PFSK-1 (cell line): ENCODE measurements around the gene PRR4.

Experiments used
- FOXP2 ChIP-seq: optimal IDR thresholded peaks from 2 replicates; pipeline ENCODE3; 2011; ENCODE audit warnings: borderline replicate concordance, control low read depth, inconsistent platforms; ENCODE audit not compliant: insufficient read depth; ENCODE audit errors: extremely low read length, extremely low read depth
- POLR2AphosphoS5 ChIP-seq: IDR thresholded peaks from 2 replicates; pipeline ENCODE4 v1.6.1; 2012; ENCODE audit warnings: low read depth, mild to moderate bottlenecking, control low read depth, low read length, moderate library complexity
- SIN3A ChIP-seq: IDR thresholded peaks from 2 replicates; pipeline ENCODE4 v1.6.1; 2012; ENCODE audit warnings: mild to moderate bottlenecking, low read length, moderate library complexity, borderline replicate concordance; ENCODE audit not compliant: insufficient read depth
- TAF1 ChIP-seq: IDR thresholded peaks from 2 replicates; pipeline ENCODE4 v1.6.1; 2012; ENCODE audit warnings: low read length, control low read depth, borderline replicate concordance; ENCODE audit not compliant: insufficient read depth
- TF ChIP-seq, protein P1 (sequence below), 2 experiments: IDR thresholded peaks; 2 replicates each; pipeline versions ENCODE4 v1.6.1 to v1.8.0; 2011 to 2012; ENCODE audit warnings: low read depth in 2 of 2, low read length in 2 of 2, control low read depth in 1 of 2, inconsistent platforms in 1 of 2, mild to moderate bottlenecking in 1 of 2, moderate library complexity in 1 of 2; ENCODE audit not compliant: insufficient read depth in 1 of 2

Gene PRR4

DNA sequence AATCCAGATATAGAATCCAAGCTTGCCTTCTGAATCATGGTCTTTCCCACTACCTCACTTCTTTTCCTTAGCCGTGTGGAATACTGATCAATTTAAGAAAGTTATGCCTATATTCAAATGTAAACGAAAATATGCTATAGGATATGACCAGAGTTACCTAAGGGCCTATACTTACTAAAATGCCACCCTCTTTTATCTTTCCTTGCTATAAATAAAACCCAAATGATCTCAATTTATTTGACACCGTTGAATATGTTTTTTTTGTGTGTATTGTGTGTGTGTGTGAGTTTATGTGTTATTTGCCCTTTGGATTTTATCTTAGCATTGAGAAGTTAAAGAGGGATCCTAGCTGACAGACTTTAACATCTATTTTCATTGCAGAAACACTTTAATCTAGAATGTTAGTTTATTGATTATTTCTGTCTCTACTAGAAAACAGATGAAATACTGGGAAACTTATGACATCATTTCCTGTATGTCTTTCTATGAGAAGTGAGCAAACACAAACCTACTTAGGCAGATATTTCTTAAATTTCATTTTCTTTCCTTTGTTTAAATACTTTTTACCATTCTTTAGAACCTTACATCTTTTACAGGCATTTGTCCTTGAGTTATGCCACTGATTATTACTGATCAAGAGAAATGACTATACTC lies 37.3 kb downstream of the PRR4 start:
- TF ChIP-seq, protein P1, sequence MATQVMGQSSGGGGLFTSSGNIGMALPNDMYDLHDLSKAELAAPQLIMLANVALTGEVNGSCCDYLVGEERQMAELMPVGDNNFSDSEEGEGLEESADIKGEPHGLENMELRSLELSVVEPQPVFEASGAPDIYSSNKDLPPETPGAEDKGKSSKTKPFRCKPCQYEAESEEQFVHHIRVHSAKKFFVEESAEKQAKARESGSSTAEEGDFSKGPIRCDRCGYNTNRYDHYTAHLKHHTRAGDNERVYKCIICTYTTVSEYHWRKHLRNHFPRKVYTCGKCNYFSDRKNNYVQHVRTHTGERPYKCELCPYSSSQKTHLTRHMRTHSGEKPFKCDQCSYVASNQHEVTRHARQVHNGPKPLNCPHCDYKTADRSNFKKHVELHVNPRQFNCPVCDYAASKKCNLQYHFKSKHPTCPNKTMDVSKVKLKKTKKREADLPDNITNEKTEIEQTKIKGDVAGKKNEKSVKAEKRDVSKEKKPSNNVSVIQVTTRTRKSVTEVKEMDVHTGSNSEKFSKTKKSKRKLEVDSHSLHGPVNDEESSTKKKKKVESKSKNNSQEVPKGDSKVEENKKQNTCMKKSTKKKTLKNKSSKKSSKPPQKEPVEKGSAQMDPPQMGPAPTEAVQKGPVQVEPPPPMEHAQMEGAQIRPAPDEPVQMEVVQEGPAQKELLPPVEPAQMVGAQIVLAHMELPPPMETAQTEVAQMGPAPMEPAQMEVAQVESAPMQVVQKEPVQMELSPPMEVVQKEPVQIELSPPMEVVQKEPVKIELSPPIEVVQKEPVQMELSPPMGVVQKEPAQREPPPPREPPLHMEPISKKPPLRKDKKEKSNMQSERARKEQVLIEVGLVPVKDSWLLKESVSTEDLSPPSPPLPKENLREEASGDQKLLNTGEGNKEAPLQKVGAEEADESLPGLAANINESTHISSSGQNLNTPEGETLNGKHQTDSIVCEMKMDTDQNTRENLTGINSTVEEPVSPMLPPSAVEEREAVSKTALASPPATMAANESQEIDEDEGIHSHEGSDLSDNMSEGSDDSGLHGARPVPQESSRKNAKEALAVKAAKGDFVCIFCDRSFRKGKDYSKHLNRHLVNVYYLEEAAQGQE (IDR thresholded peaks at IDR 0.05; ENCODE audit: insufficient read depth in 1 of 2, low read depth in 2 of 2, low read length in 2 of 2): no peak
- no peak for TF ChIP-seq SIN3A
- TF ChIP-seq TAF1: no peak
- no peak for TF ChIP-seq FOXP2
- no peak for TF ChIP-seq POLR2AphosphoS5

DNA sequence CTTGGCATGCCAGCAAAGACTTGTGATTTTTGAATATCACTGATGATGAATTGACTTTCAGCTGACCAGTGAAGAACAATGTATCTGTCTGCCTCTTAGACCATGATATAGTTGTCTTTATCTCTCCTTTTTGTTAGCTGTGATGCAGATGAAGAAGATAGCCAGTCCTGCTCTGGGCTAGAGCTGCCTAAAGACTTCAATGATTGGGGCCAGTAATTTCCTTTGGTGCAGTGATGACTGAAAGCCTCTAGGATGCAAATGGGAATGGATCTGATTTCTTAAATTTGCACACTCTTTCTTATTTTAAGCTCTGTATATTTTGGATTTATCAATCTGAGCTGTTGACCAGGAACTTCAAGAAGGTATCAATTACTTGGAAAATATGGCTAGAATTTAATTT lies 39.2 kb downstream of the PRR4 start, which contains the start of gene TAS2R9:
TAS2R9 (minus strand) TSS at position 101 of the 400 bp plus-strand sequence; CDS start at position 8, 93 bp downstream.
- TF ChIP-seq FOXP2 (no peak), SIN3A (no peak), TAF1 (no peak), POLR2AphosphoS5 (no peak)
- TF ChIP-seq, protein P1 (IDR thresholded peaks at IDR 0.05; ENCODE audit: insufficient read depth in 1 of 2, low read depth in 2 of 2, low read length in 2 of 2): no peak

GRCh38 chr12:10807186-10807585 lies 42.1 kb downstream of the PRR4 start, which contains the start of gene TAS2R8:
Gene TAS2R8, minus strand, starts transcription at chr12:10807286. Its CDS starts 306 bp downstream, at chr12:10806980.
- TF ChIP-seq FOXP2: no peak
- TF ChIP-seq SIN3A: no peak
- TF ChIP-seq, protein P1 (IDR thresholded peaks at IDR 0.05; ENCODE audit: insufficient read depth in 1 of 2, low read depth in 2 of 2, low read length in 2 of 2): no peak
- no peak for TF ChIP-seq POLR2AphosphoS5
- TF ChIP-seq TAF1: no peak

DNA sequence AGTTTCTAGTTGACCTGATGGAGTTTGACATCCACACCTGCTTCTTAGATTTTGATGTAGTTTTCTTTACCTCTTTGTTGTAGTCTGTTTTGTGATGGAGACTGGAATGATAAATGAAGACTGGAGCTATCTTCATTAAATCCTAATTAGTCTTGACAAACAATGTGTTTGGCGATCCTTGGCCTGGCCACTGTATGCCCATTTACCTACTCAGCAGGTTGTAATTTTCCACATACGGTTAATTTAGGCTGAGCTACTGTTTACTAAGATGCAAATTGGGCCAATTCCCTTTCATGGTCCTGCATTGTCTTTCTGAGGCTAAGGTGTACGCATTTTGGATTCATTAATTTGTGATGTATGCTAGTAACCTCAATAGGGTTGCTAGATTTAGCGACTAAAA lies 46.7 kb downstream of the PRR4 start, which contains the start of gene TAS2R7:
TAS2R7 (minus strand) TSS at position 41 of the 400 bp plus-strand sequence. CDS start 57 bp downstream, outside the sequence.
- no peak for TF ChIP-seq FOXP2
- no peak for TF ChIP-seq TAF1
- no peak for TF ChIP-seq POLR2AphosphoS5
- TF ChIP-seq SIN3A: no peak
- TF ChIP-seq, protein P1 (IDR thresholded peaks at IDR 0.05; ENCODE audit: insufficient read depth in 1 of 2, low read depth in 2 of 2, low read length in 2 of 2): no peak
